ENCODE data around the gene FBXL2.
"Not testable (repeated sequence)": the region's sequence is repeated elsewhere in the genome, so short reads cannot be mapped to it uniquely, and the experiment has no call there.

Gene FBXL2

DNA sequence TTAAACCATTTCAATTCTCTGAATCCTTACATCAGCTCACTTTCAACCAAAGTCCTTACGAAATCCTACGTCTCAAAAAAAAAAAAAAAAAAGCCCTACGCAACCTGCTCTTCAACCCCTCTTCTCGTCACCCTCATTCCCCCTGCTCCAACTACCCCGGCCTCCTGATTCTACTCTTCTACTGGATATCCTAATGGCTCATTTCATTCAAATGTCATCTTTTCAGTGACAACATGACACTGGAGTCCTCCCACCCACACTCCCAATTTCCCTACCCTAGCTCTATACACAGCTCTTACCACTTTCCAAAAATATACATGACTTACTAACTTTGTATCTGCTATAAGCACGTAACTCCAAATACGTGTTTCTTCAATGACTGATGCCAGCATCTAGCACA, 151.5 kb downstream of the FBXL2 start:
- no peak for DNase-seq

DNA sequence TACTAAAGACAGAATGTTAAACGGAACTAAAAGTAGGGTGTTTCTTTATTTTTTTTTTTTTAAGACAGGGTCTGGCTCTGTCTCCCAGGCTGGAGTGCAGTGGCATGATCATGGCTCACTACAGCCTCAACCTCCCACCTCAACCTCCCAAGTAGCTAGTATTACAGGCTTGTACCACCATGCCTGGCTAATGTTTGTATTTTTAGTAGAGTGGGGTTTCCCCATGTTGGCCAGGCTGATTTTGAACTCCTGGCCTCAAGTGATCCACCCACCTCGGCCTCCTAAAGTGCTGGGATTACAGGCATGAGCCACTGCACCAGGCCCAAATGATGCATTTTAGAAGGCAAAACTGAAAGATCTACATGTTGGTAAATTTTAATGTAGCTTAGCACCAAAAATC, 152.1 kb downstream of the FBXL2 start:
- DNase-seq: not testable (repeated sequence)

- DNase-seq: no peak
These were observed 152.8 kb downstream of the FBXL2 start for GRCh38 chr3:33430061-33430460.

GRCh38 chr3:33430571-33430970, 153.3 kb downstream of the FBXL2 start:
- DNase-seq: no peak

DNA sequence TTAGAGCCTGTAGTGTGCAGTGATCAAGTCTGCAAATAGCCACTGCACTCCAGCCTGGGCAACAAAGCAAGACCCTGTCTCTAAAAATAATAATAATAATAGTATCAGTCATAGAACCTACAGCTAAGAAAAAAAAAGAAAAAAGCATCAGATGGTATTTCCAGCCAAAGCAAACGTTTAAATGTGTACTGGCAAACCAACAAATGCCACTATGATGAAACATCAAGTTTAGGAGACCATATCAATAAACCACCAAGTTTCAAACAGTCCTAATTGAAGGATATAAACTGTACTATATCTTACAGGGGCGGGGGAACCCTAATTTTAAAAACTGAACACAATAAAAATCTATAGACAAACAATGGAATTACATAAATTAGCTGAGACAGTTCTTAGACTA, 156.6 kb downstream of the FBXL2 start:
- DNase-seq: no peak

Data from hypothalamus (tissue), 51 donors.